HG02763 (cell line): Measurements from ENCODE around the gene DIP2B.
"Not testable (repeated sequence)": the region's sequence is repeated elsewhere in the genome, so short reads cannot be mapped to it uniquely, and the experiment has no call there.

Experiments
- ATAC-seq: cut with Tn5 transposase; IDR thresholded peaks from one replicate; pipeline ENCODE4 v1.9.1; 2021; ENCODE audit warnings: mild to moderate bottlenecking, moderate library complexity; ENCODE audit not compliant: unreplicated experiment

DIP2B gene, protein sequence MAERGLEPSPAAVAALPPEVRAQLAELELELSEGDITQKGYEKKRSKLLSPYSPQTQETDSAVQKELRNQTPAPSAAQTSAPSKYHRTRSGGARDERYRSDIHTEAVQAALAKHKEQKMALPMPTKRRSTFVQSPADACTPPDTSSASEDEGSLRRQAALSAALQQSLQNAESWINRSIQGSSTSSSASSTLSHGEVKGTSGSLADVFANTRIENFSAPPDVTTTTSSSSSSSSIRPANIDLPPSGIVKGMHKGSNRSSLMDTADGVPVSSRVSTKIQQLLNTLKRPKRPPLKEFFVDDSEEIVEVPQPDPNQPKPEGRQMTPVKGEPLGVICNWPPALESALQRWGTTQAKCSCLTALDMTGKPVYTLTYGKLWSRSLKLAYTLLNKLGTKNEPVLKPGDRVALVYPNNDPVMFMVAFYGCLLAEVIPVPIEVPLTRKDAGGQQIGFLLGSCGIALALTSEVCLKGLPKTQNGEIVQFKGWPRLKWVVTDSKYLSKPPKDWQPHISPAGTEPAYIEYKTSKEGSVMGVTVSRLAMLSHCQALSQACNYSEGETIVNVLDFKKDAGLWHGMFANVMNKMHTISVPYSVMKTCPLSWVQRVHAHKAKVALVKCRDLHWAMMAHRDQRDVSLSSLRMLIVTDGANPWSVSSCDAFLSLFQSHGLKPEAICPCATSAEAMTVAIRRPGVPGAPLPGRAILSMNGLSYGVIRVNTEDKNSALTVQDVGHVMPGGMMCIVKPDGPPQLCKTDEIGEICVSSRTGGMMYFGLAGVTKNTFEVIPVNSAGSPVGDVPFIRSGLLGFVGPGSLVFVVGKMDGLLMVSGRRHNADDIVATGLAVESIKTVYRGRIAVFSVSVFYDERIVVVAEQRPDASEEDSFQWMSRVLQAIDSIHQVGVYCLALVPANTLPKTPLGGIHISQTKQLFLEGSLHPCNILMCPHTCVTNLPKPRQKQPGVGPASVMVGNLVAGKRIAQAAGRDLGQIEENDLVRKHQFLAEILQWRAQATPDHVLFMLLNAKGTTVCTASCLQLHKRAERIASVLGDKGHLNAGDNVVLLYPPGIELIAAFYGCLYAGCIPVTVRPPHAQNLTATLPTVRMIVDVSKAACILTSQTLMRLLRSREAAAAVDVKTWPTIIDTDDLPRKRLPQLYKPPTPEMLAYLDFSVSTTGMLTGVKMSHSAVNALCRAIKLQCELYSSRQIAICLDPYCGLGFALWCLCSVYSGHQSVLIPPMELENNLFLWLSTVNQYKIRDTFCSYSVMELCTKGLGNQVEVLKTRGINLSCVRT (N-terminal part only)

DNA sequence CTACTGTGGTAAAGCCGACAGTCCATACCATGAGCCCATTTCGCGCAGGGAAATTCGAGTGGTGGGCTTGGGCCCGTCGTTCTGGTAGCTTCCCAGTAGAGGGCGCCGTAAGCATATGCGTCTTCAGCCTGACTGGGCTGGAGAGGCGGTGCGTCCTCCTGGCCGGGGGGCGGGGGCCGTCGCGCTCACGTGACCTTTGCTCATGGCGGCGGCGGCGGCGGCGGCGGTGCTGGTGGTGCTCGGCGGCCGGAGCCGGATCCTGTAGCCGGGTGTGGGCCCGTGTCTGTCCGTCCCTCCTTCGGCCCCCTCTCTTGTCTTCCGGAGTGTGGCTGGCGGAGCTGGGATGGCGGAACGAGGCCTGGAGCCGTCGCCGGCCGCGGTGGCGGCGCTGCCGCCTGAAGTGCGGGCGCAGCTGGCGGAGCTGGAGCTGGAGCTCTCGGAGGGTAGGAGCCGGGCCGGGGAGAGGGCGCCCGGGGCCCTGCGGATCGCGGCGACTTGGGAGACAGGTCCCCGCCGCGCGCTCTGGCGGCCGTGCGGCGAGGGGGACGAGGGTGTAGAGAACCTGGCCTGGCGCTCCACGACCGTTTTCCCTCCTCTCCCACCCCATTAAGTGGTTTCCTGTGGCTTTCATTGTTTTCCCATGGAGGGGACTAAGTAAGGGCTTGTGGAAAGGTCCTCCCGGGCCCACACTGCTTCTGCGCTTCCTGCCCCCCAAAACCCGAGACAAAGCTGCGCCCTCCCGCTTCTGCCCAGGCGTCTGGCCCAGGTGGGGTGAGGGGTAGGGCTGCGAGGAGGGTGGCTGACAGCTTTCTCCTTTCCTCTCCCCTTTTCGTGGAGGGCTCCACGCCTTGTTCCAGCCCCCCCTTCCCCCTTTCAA is at the start of gene DIP2B:
DIP2B (plus strand) TSS at position 188 of the 877 bp plus-strand sequence; CDS start at position 344, 156 bp downstream.
- ATAC-seq = peak; percentile 74

DNA sequence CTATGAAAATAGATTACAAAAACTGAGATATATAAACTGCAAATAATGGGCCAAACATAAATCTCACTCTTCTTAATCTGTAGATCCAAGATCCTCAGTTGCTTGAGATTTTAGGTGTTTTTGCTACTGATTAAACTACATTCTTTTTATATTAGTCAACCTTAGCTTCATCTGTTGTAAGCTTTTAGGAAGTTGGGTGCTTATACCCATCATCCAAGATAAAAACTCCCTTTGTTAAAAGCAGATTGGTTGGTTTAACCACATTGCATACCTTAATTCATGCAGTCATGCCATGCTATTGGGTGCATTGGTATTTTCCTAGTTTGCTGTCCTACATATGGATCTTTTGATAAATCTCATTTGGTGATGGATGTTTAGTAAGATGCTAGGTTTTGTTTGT is 46.2 kb upstream of the DIP2B start:
- no peak for ATAC-seq

DNA sequence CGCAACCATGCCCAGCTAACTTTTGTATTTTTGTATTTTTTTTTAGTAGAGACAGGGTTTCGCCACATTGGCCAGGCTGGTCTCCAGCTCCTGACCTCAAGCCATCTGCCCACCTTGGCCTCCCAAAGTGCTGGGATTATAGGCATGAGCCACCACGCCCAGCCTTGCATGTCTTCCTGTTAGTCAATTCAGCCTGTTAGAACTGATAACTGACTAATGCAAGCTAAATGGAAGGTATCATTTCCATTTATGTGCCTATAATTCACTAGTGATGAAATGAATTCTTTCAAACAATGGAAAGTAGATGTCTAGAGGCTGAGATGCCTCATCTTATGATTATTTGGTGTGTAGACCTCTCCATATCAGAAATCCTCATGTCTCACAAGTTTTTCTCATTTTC is 37.3 kb upstream of the DIP2B start:
- no peak for ATAC-seq

DNA sequence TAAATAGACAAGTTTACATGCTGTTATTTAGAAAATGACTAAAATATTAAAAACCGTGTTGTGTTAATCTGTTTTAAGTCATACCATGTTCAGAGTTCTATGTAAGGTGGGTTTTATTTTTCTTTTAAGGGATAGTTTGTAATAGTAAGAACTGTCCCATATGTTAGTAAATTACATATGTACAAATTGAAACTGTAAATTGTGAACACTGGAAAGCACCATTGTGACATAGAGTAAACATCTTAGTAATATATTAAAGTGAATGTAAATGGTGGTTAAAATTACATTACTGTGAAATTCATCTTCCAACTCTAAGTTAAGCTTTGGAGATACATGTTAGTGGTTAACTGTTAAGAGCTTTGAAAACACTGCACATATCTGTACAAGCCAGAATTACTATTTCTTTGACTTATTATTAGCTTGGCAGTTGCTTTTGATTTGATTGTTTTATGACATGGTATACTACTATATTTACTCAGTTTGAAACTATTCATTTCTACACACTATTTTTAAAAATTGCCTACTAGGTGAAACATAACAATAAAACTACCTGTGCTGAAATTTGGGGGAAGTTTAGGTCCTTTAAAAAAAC is 27.4 kb upstream of the DIP2B start:
- ATAC-seq = no peak

DNA sequence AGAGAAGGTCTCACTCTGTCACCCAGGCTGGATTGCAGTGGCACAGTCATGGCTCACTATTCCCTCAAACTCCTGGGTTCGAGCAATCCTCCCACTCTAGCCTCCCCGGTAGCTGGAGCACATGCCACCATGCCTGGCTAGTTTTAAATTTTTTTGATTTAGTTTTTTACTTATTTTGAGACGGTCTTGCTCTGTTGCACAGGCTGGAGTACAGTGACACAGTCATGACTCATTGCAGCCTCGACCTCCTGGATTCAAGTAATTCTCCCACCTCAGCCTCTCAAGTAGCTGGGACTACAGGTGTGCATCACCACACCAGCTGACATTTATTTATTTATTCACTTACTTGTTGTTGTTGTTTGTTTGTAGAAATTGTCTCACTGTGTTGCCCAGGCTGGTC is 22.2 kb upstream of the DIP2B start:
- ATAC-seq = no peak

DNA sequence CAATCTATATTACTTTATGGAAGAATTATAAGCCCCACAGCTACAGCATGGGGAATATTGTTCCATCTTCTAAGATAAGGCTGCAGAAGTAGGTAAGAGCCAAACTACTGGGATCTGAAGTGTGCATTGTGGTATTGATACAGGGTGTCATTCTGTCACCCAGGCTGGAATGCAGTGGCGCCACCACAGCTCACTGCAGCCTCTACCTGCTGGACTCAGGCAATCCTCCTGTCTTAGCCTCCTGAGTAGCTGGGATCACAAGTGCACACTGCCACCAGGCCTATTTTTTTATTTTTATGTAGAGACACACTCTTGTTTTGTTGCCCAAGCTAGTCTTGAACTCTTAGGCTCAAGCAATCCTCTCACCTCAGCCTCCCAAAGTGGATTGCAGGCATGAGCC is 21.3 kb upstream of the DIP2B start:
- no peak for ATAC-seq

DNA sequence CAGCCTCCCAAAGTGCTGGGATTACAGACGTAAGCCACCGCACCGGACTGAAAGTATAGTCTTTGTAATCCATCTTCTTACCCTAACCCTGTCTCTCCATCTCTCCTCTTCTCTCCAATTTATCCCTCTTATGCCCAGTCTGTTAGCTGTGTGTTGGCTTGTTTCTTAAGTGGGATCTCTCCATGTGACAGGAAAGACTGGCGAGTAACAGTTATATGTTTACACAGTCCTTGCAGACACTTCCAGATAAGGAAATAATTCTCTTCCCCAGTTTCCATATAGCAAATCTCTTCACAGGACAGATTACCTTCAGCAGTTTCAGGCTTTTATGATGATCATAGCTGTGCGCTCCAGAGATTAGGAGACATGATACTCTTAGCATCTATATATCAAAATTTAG is 16.0 kb upstream of the DIP2B start:
- ATAC-seq = no peak

DNA sequence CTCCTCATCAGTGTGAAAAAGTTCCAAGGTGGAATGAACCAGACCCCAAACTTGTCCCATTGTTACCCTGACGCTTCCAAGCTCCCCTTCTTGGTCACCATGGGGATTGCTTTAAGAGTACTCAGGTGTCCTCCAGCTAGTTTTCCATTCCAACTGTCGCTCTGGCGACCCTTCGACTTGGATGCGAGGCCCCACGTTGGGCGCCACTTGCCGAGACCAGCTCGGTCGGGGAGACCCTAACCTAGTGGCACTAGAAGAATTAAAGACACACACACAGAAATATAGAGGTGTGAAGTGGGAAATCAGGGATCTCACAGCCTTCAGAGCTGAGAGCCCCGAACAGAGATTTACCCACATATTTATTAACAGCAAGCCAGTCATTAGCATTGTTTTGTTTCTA is 6.7 kb upstream of the DIP2B start:
- ATAC-seq = not testable (repeated sequence)

DNA sequence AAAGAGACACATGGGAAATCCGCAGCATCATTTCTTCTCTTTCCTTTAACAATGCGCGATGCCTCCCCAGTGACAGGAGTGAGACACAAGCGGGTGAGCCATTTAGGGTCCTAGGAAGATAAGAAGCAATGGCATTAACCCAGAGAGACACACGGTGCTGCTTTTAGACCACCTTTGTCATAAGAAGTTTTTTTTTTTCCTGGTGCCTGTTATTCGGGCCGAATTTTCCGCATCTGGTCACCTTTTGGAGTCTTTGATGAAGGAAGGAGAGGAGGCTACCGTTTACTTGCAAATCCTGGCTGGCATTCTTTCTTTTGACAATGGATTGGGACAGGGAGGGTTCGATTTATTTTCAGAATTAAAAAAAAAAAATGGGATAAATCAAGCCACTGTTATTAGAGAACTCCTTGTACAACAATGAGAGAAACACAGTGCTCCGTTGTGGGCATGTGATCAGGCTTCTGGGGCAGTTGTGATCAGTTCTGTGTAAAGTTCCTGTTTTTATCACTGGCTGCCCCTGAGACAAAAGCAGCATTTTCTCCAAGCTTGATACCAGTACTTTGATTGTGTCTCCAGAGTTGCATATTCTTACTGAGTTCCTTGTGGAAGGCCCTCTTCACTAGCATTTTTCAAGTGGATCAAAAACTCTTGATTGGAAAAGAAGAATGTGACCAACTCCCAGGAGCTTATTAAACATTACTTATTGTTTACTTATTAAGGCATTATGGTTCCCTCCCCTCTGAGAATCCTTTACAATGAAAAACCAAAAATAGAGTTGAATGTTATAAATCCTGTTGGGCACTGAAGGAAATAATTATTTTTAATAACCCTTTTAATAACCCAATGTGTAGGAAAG is 1.1 kb downstream of the DIP2B start:
- peak; percentile 4 for ATAC-seq

DNA sequence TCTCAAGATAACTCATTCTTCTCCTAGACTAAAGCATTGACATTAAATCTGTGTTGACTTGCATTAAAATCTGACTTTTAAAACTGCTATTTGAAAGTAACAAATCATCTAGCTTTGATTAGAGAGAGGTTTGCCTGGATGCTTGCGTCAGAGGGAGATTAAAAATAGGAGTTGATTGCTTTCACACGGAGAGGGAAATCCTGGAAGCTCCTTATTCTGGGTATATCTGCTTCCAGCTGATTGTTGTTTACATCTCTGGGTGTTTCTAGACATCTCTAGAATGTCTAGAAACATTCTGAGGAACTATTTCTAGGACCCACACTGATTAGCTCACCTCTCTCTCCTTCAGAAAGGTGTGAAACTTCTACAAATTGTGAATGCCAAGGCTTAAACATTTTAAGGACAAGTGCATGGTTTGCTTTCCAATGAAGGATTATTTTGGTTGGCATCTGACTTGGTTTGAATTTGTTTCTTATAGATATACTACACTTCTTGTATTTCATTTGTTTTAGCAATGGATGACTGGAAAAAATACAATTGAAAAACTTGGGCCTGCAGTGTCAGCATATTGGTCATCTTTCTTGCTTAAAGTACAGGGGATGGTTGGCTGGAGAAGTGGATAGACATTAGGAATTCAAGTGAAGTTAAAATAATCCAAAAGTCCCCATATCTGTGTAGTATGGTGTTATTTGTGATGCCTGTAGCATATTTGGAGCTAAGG is 2.1 kb downstream of the DIP2B start:
- ATAC-seq = no peak

DNA sequence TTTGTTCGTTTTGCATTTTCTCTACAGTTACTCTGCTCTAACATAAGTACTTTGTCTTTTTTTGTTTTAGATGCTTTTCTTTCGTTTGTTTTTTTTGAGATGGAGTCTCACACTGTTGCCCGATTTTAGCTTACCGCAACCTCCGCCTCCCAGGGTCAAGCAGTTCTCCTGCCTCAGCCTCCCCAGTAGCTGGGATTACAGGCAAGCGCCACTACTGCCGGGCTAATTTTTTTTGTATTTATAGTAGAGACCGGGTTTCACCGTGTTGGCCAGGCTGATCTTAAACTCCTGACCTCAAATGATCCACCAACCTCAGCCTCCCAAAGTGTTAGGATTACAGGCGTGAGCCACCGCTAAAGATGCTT is 2.7 kb downstream of the DIP2B start:
- ATAC-seq = no peak

DNA sequence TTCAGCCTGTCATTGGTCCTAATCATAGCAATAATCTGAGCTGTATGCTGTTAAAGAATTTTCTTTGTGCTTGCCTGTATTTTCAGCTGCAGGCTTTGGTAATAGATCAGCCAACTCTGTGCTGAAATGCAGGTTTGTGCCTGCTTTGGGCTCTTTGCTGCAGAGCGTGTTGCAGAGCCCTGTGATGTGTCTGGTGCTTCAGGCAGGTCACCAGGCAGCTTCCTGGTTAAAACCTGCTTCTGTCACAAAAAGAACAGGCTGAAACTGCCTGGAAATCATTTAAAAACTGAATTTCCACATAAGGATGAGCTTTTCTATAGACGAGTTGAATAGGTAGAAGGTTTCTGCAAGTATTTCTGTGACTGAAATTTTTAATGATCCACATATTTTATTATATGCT is 3.1 kb downstream of the DIP2B start:
- ATAC-seq = no peak

DNA sequence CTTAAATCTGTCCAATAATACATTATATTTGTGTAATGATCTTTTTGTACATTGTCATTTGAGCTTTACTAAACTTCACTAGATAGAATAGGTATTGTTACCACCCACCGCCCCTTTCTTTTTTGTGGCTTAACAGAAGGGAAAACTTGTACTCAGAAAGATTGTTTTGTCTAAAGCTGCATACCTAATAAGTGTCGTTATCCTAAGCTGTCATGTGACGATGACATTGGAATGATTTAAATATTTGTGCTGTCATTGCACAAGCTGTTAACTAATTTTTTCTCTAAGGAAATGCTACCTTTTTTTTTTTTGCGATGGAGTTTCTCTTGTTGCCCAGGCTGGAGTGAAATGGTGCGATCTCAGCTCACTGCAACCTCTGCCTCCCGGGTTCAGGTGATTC is 3.6 kb downstream of the DIP2B start:
- ATAC-seq = no peak

DNA sequence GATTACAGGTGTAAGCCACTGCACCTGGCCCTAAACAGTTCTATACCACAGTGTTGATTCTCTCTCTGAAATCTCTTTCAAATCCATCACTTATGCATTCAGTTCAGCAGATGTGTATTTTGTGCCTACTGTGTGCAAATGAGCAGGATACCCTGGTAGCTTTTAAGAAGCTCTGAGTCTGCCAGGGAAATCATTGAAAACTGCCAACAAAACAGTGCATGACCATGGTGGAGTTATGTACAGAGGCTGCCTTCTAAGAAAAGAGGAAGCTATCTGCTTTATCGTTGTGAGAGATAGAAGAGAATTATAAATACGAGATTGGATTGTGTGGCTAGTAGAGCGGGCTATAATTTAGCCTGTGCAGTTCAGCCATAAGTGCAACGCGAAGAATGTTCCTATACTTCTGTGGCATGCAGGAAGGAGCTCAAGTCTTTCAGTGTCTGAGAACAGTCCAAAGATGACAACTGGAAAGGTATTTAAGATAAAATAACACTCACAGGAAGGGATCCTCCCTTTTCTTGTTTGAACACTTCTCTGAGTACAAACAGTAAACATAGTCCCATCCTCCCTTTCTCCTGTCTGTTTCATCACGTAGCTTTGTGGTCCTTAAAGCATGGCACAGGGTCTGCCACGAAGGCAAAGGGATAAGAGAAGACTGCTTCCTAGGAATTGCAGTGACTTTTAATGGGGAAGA is 4.3 kb downstream of the DIP2B start:
- no peak for ATAC-seq

DNA sequence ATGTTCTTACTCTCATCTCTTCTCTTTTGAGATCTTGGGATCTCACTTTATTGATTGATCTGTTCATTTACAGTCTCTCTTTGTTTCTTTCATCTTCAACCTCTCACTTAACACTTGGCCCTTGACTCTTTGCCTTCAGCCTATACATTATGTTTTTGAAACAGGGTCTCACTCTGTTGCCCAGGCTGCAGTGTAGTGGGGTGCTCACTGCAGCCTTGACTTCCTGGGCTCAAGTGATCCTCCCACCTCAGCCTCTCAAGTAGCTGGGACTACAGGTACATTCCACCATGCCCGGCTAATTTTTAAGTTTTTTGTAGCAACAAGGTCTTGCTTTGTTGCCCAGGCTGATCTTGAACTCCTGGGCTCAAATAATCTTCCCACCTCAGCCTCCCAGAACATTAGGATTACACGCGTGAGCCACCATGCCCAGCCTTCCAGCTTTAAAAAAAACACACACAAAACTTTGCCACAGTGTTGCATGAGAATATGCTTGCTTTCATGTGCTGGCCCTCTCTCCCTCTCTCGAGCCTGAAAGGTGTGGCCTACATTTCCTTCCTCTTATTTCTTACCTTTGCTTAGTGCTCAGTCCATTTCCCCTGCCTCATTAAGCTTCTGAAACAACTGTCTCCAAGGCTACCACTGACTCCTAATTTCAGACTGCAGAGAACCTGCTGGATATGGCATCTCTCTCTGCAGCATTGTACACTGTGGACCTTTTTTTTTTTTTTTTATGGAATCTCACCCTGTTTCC is 9.9 kb downstream of the DIP2B start:
- no peak for ATAC-seq

DNA sequence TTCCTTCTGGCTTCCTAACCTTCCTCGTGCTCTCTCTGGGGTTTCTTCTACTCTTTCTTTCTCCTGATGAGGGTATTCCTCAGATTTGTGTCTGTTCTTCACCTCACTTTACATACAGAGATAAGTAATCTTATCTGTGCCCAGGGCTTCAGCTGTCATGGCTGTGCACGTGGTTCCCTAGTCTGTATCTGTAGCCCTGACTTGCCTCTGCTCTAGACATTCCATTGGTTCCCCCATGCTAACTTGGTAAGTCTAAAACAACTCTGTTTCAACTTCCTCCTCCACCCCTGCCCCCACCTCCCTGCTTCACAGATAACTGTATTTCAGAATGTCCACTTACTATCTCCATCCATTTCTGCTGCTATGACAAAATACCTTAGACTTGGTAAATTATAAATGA is 10.8 kb downstream of the DIP2B start:
- ATAC-seq = no peak

DNA sequence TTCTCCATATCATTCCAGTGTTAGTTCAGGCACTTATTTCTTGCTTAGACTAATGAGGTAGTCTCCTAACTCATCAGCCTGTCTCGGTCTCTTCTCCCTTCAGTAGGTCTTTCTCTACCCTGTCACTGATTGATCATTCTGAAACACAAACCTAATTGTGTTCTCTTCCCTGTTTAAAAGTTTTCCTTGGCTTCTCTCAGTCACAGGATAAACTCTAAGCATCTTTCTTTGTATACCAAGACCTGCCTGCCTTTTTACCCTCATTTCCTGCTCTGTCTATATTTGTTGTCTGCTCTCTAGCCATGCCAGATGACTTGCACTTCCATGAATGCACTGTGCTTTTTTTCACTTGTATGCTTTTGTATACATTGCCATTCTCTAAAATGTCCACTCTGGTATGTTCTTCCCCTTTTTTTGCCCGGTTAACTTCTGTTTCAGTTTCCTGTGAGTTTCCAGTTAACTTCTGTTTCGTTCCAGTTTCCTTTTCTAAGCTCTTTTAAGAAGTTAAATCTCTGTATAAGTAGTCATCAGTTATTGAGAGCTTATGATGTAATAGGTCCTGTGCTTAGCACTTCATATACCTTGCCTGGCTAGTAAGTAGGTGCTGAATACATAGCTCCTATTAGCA is 12.8 kb downstream of the DIP2B start:
- ATAC-seq = peak; percentile 63
